ENCODE data around the gene ZNF280C. TPM values are rescaled to one million over a fixed set of nuclear protein-coding genes. Genes with fewer than 3 reads are reported as not detected.
A peak's percentile ranks its signal among the peaks of the same experiment; 100 is the strongest.

Gene ZNF280C
- total RNA-seq, 2 donors from 2014 or later, result 2.1 to 2.4 TPM

- Histone ChIP-seq H3K9me3 (no peaks in the 10 kb centered on the region), H3K27me3 (no peaks in the 10 kb centered on the region), H3K4me1 (no peaks in the 10 kb centered on the region), H3K9ac (ENCODE audit: low read depth in 2 of 2, low read length in 2 of 2) (no peak overlapping the region), H3K36me3 (no peaks in the 10 kb centered on the region), H3K4me3 (no peak overlapping the region), H3K27ac (no peak overlapping the region)
- no peak for TF ChIP-seq CTCF (IDR thresholded peaks at IDR 0.05)
- intact Hi-C loops (cut with DNase I), result no loop called here
- peak; percentile 46 for DNase-seq
Measured at GRCh38 chrX:130299279-130300009, 30.7 kb upstream of the ZNF280C start.

- Histone ChIP-seq H3K9me3 (no peaks in the 10 kb centered on the region), H3K4me3 (no peak overlapping the region), H3K27me3 (no peaks in the 10 kb centered on the region), H3K4me1 (no peaks in the 10 kb centered on the region), H3K9ac (ENCODE audit: low read depth in 2 of 2, low read length in 2 of 2) (no peak overlapping the region), H3K27ac (no peak overlapping the region), H3K36me3 (no peaks in the 10 kb centered on the region)
- no peak for TF ChIP-seq CTCF (IDR thresholded peaks at IDR 0.05)
- no peak for DNase-seq
- intact Hi-C loops (cut with DNase I), result no loop called here
Measured at GRCh38 chrX:130296743-130297142, 28.0 kb upstream of the ZNF280C start.

DNA sequence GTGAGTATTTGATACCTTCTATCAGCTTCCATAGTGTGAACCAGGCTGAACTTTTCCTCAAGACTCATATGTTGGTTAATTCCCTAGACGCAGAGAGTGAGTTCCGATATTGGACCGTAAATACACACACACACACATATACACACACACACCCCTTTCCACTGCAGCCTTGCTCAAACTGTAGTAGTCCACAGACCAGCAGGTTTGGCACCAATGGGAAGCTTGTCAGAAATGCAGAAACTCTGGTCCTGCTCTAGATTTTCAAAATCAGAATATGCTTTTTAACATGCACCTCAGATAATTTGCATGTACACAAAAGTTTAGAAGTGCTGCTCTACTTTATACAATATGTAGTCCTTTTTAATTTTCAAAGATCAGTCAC is 27.6 kb upstream of the ZNF280C start:
- no peak overlapping the region for H3K27ac ChIP-seq
- no peak overlapping the region for H3K9ac ChIP-seq (ENCODE audit: low read depth in 2 of 2, low read length in 2 of 2)
- no peak for TF ChIP-seq CTCF (IDR thresholded peaks at IDR 0.05)
- no peak for DNase-seq
- no peaks in the 10 kb centered on the region for H3K27me3 ChIP-seq
- H3K36me3 ChIP-seq, result no peaks in the 10 kb centered on the region
- no peaks in the 10 kb centered on the region for H3K9me3 ChIP-seq
- intact Hi-C loops (cut with DNase I), result no loop called here
- H3K4me1 ChIP-seq, result no peaks in the 10 kb centered on the region
- no peak overlapping the region for H3K4me3 ChIP-seq

- Histone ChIP-seq H3K9me3 (no peaks in the 10 kb centered on the region), H3K4me3 (no peak overlapping the region), H3K36me3 (no peaks in the 10 kb centered on the region), H3K4me1 (no peaks in the 10 kb centered on the region), H3K27ac (no peak overlapping the region), H3K9ac (ENCODE audit: low read depth in 2 of 2, low read length in 2 of 2) (no peak overlapping the region), H3K27me3 (no peaks in the 10 kb centered on the region)
- no peak for DNase-seq
- intact Hi-C loops (cut with DNase I), result no loop called here
- no peak for TF ChIP-seq CTCF (IDR thresholded peaks at IDR 0.05)
Measured at GRCh38 chrX:130295519-130296296, 27.0 kb upstream of the ZNF280C start.

DNA sequence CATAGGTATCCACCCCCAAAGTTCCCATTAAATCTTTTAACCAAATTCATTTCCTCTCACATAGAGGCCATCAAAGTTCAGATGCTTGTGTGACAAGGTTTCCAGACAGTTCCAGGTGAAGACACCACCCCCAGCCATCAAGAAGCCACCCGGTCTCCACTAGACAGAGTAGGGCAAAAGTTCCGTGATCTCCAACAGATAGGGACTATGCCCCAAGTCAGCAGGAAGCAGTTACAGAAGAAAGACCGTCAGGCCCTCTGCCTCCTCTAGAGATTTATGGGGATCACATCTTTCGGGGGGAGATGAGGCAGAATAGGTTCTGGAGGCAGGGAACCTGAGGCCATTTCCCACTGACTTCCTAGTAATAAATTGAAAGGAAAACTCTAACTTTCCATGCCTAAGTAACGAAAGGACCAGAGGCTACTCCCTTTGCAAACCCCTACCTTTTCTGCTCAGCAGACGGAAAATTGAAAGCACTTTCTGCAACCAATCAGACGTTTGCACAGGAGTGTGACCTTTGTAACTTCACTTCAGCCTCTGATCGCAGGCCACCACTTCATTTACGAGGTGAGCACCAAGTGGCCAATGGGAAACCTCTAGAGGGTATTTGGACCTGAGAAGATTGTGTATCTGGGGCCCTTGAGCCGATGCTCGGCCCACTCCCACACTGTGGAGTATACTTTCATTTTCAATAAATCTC is 18.5 kb upstream of the ZNF280C start:
- no peak for DNase-seq
- no peak overlapping the region for H3K4me3 ChIP-seq
- no peaks in the 10 kb centered on the region for H3K27me3 ChIP-seq
- no peak overlapping the region for H3K27ac ChIP-seq
- no peaks in the 10 kb centered on the region for H3K36me3 ChIP-seq
- no peaks in the 10 kb centered on the region for H3K4me1 ChIP-seq
- intact Hi-C loops (cut with DNase I), result no loop called here
- H3K9ac ChIP-seq (ENCODE audit: low read depth in 2 of 2, low read length in 2 of 2), result no peak overlapping the region
- TF ChIP-seq CTCF (IDR thresholded peaks at IDR 0.05), result no peak
- H3K9me3 ChIP-seq, result no peaks in the 10 kb centered on the region
